ENCODE data around the gene ARID2. TPM values are rescaled to one million over a fixed set of nuclear protein-coding genes. Genes with fewer than 3 reads are reported as not detected.

The ARID2 gene
- total and polyA plus RNA-seq, 7 experiments from 2014 or later: 11.7 to 61.0 (median 48.3) TPM

DNA sequence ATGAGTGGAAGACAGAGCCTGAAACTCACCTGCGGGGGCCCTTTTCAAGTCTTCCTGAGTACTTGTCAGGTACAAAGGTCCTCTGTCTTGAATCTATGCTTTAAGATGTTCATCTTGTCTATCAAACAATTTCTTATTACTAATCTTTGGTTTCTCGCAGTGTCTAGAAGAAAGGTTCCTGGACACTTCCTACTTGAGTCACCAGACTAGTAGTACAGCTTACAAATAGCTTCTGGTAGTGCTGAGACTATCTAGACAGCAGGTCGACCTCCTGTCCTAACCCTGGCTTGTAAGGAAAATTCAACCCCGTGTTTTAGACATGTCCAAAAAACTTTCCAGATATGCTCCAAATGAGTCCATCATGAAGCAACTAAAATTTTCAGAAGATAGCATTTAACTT lies 11.2 kb upstream of the ARID2 start:
- DNase-seq (no peak), ATAC-seq (no peak)
- H3K4me3 Mint-ChIP-seq: no peak overlapping the region
- no peaks in the 10 kb centered on the region for H3K27me3 Mint-ChIP-seq
- Histone ChIP-seq H3K36me3 (ENCODE audit: control insufficient read depth in 2 of 3, insufficient read depth in 3 of 3, low read length in 3 of 3) (no peaks in the 10 kb centered on the region), H3K4me3 (ENCODE audit: low read length) (no peak overlapping the region), H3K27me3 (ENCODE audit: control insufficient read depth in 2 of 2, insufficient read depth in 2 of 2, low read length in 2 of 2) (no peaks in the 10 kb centered on the region), H3K9me3 (ENCODE audit: control insufficient read depth in 2 of 3, low read length in 3 of 3) (no peaks in the 10 kb centered on the region), H3K4me1 (ENCODE audit: control insufficient read depth in 2 of 2, insufficient read depth in 2 of 2, low read length in 2 of 2) (peaks cover 10 to 24% of the 10 kb centered on the region in 2 donors), H3K27ac (ENCODE audit: low read depth, low read length) (peak overlapping the region; percentile 28)
- ChIA-PET POLR2A (interaction anchor here (2.1 kb wide), 1 partner anchor 8 kb away, joined by 5 read pairs; no protein-coding TSS in a partner anchor), CTCF (interaction anchor here (0.6 kb wide), 1 partner anchor 75 kb away, joined by 5 read pairs; no protein-coding TSS in a partner anchor)
- peaks cover 0 to 3% (median 0%) of the 10 kb centered on the region in 11 donors for H3K9me3 Mint-ChIP-seq
- H3K36me3 Mint-ChIP-seq: peaks cover 0 to 24% (median 10%) of the 10 kb centered on the region in 5 donors
- peak overlapping the region in 8 of 9 donors; percentile 12 to 71 (median 52) for H3K27ac Mint-ChIP-seq
- intact Hi-C loops (cut with micrococcal nuclease): no loop called here
- H3K4me1 Mint-ChIP-seq: peaks cover 33 to 71% (median 68%) of the 10 kb centered on the region in 7 donors

DNA sequence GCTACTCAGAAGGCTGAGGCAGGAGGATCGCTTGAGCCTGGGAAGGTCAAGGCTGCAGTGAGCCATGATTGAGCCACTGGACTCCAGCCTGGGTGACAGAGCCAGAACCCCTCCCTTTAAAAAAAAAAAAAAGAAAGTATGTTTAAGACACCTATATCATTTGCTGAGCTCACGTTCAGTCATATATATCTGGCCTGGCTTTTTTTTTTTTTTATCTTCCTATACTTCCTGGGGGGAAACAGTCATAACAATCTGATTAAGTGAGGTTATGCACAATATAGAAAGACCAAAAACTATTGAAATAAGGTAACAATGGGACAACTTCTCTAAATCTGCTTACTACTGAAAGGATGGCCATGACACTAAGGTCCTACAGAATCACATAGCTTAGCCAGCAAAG lies 9.4 kb upstream of the ARID2 start:
- CTCF ChIA-PET: interaction anchor here (0.6 to 1.1 kb wide), 4 partner anchors 26 to 543 kb away, joined by 3 to 6 read pairs (median 3); no protein-coding TSS in a partner anchor
- intact Hi-C loops (cut with micrococcal nuclease): loop anchor here (10.0 kb wide), 3 partner anchors 875 to 1885 kb away; partner anchors contain the start of gene TMEM117 (in 1 of the 2)
- Histone ChIP-seq H3K27me3 (ENCODE audit: control insufficient read depth in 2 of 2, insufficient read depth in 2 of 2, low read length in 2 of 2) (no peaks in the 10 kb centered on the region), H3K9me3 (ENCODE audit: control insufficient read depth in 2 of 3, low read length in 3 of 3) (no peaks in the 10 kb centered on the region), H3K4me1 (ENCODE audit: control insufficient read depth in 2 of 2, insufficient read depth in 2 of 2, low read length in 2 of 2) (peaks cover 23 to 24% of the 10 kb centered on the region in 2 donors), H3K4me3 (ENCODE audit: low read length) (no peak overlapping the region), H3K27ac (ENCODE audit: low read depth, low read length) (peak overlapping the region; percentile 48), H3K36me3 (ENCODE audit: control insufficient read depth in 2 of 3, insufficient read depth in 3 of 3, low read length in 3 of 3) (no peaks in the 10 kb centered on the region)
- Mint-ChIP-seq H3K4me1 (peaks cover 31 to 78% (median 64%) of the 10 kb centered on the region in 7 donors), H3K27ac (peak overlapping the region in 3 of 9 donors; percentile 2 to 47 (median 43)), H3K9me3 (peaks cover 0 to 3% (median 0%) of the 10 kb centered on the region in 11 donors), H3K36me3 (peaks cover 0 to 20% (median 9%) of the 10 kb centered on the region in 5 donors), H3K27me3 (no peaks in the 10 kb centered on the region), H3K4me3 (peak overlapping the region in 5 of 10 donors; percentile 6 to 88 (median 44))
- POLR2A ChIA-PET: interaction anchor here (1.5 kb wide), 1 partner anchor 9 kb away, joined by 3 read pairs; no protein-coding TSS in a partner anchor
- ATAC-seq (no peak), DNase-seq (no peak)

DNA sequence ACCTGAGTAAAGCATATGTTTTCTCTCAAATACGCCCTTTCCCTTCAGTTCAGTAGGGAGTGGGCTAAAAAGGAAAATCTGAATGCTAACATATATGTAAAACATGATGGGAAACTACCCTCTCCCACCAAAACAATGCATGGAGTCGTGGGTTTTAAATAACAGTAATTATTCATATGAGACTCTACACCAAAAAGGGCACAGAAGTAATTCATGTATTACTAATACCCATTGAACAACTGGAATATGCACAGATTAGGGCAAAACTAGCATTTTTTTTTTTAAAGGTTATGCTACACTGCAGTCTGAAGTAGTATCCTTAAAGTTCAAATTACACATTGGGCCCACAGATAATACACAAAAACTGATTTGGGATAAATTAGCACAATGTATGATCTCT lies 8.1 kb upstream of the ARID2 start:
- no peak overlapping the region for H3K27ac ChIP-seq (ENCODE audit: low read depth, low read length)
- POLR2A ChIA-PET: interaction anchor here (0.7 kb wide), 1 partner anchor 154 kb away, joined by 3 read pairs; no protein-coding TSS in a partner anchor
- Mint-ChIP-seq H3K4me3 (peak overlapping the region in 9 of 10 donors; percentile 10 to 88 (median 63)), H3K4me1 (peaks cover 35 to 85% (median 73%) of the 10 kb centered on the region in 7 donors), H3K9me3 (peaks cover 0 to 3% (median 0%) of the 10 kb centered on the region in 11 donors), H3K36me3 (peaks cover 0 to 22% (median 9%) of the 10 kb centered on the region in 5 donors), H3K27ac (peak overlapping the region in 2 of 9 donors; percentile 5 to 57), H3K27me3 (no peaks in the 10 kb centered on the region)
- H3K4me1 ChIP-seq (ENCODE audit: control insufficient read depth in 2 of 2, insufficient read depth in 2 of 2, low read length in 2 of 2): peaks cover 24 to 25% of the 10 kb centered on the region in 2 donors
- no peaks in the 10 kb centered on the region for H3K36me3 ChIP-seq (ENCODE audit: control insufficient read depth in 2 of 3, insufficient read depth in 3 of 3, low read length in 3 of 3)
- H3K4me3 ChIP-seq (ENCODE audit: low read length): no peak overlapping the region
- no peak for DNase-seq
- ATAC-seq: no peak
- intact Hi-C loops (cut with micrococcal nuclease): loop anchor here (10.0 kb wide), 3 partner anchors 877 to 1887 kb away; partner anchors contain the start of gene TMEM117 (in 1 of the 2)
- CTCF ChIA-PET: no interaction called here
- no peaks in the 10 kb centered on the region for H3K27me3 ChIP-seq (ENCODE audit: control insufficient read depth in 2 of 2, insufficient read depth in 2 of 2, low read length in 2 of 2)
- no peaks in the 10 kb centered on the region for H3K9me3 ChIP-seq (ENCODE audit: control insufficient read depth in 2 of 3, low read length in 3 of 3)

GRCh38 chr12:45721954-45722353 lies 7.6 kb upstream of the ARID2 start:
- intact Hi-C loops (cut with micrococcal nuclease): loop anchor here (10.0 kb wide), 3 partner anchors 877 to 1887 kb away; partner anchors contain the start of gene TMEM117 (in 1 of the 2)
- peaks cover 24 to 25% of the 10 kb centered on the region in 2 donors for H3K4me1 ChIP-seq (ENCODE audit: control insufficient read depth in 2 of 2, insufficient read depth in 2 of 2, low read length in 2 of 2)
- POLR2A ChIA-PET: no interaction called here

GRCh38 chr12:45725631-45726602 lies 3.6 kb upstream of the ARID2 start:
- intact Hi-C loops (cut with micrococcal nuclease): loop anchor here (1.0 to 10.0 kb wide), 13 partner anchors 71 to 1981 kb away; partner anchors contain the start of genes IRAK4 (in 1 of the 2), PUS7L (in 1 of the 2), RPAP3 (in 1 of the 2) and TMEM117 (in 1 of the 2)
- Mint-ChIP-seq H3K27me3 (no peaks in the 10 kb centered on the region), H3K36me3 (peaks cover 3 to 23% (median 7%) of the 10 kb centered on the region in 5 donors), H3K4me1 (peaks cover 19 to 45% (median 39%) of the 10 kb centered on the region in 7 donors), H3K4me3 (peak overlapping the region; percentile 85 to 100 (median 98)), H3K9me3 (peaks cover 0 to 3% (median 0%) of the 10 kb centered on the region in 11 donors), H3K27ac (peak overlapping the region; percentile 82 to 99 (median 99))
- DNase-seq (peak in 7 of 9 donors; percentile 49 to 72 (median 62)), ATAC-seq (no peak)
- peaks cover 0 to 12% (median 0%) of the 10 kb centered on the region in 3 experiments for H3K36me3 ChIP-seq (ENCODE audit: control insufficient read depth in 2 of 3, insufficient read depth in 3 of 3, low read length in 3 of 3)
- peaks cover 20 to 25% of the 10 kb centered on the region in 2 donors for H3K4me1 ChIP-seq (ENCODE audit: control insufficient read depth in 2 of 2, insufficient read depth in 2 of 2, low read length in 2 of 2)
- peak overlapping the region; percentile 91 for H3K4me3 ChIP-seq (ENCODE audit: low read length)
- POLR2A ChIA-PET: interaction anchor here (0.5 to 6.3 kb wide), 10 partner anchors 8 to 1926 kb away, joined by 3 to 69 read pairs (median 6); partner anchors contain the start of gene SCAF11
- CTCF ChIA-PET: interaction anchor here (0.7 to 7.2 kb wide), 9 partner anchors 19 to 265 kb away, joined by 3 to 58 read pairs (median 9); partner anchors contain the start of gene SCAF11
- no peaks in the 10 kb centered on the region for H3K27me3 ChIP-seq (ENCODE audit: control insufficient read depth in 2 of 2, insufficient read depth in 2 of 2, low read length in 2 of 2)
- H3K9me3 ChIP-seq (ENCODE audit: control insufficient read depth in 2 of 3, low read length in 3 of 3): no peaks in the 10 kb centered on the region
- H3K27ac ChIP-seq (ENCODE audit: low read depth, low read length): peak overlapping the region; percentile 96

More at GRCh38 chr12:45721954-45722353, 7.6 kb upstream of the ARID2 start:
- Histone ChIP-seq H3K9me3 (ENCODE audit: control insufficient read depth in 2 of 3, low read length in 3 of 3) (no peaks in the 10 kb centered on the region), H3K27ac (ENCODE audit: low read depth, low read length) (no peak overlapping the region), H3K4me3 (ENCODE audit: low read length) (no peak overlapping the region), H3K36me3 (ENCODE audit: control insufficient read depth in 2 of 3, insufficient read depth in 3 of 3, low read length in 3 of 3) (peaks cover 0 to 3% (median 0%) of the 10 kb centered on the region in 3 experiments), H3K27me3 (ENCODE audit: control insufficient read depth in 2 of 2, insufficient read depth in 2 of 2, low read length in 2 of 2) (no peaks in the 10 kb centered on the region)
- no peak for DNase-seq
- Mint-ChIP-seq H3K9me3 (peaks cover 0 to 3% (median 0%) of the 10 kb centered on the region in 11 donors), H3K36me3 (peaks cover 0 to 25% (median 9%) of the 10 kb centered on the region in 5 donors), H3K4me3 (peak overlapping the region in 9 of 10 donors; percentile 10 to 88 (median 63)), H3K4me1 (peaks cover 35 to 83% (median 73%) of the 10 kb centered on the region in 7 donors), H3K27me3 (no peaks in the 10 kb centered on the region), H3K27ac (peak overlapping the region in 4 of 9 donors; percentile 16 to 63 (median 45))
- ATAC-seq: no peak
- CTCF ChIA-PET: interaction anchor here (1.2 to 2.1 kb wide), 3 partner anchors 24 to 177 kb away, joined by 5 to 10 read pairs (median 7); no protein-coding TSS in a partner anchor

Measured in naive thymus-derived CD4-positive, alpha-beta T cell (primary cell).